Measurements from ENCODE around the gene IL15. TPM values are rescaled to one million over a fixed set of nuclear protein-coding genes. Genes with fewer than 3 reads are reported as not detected.

Gene IL15
- total RNA-seq, 2 experiments from 2014 or later = 0.87 to 0.91 TPM

- Mint-ChIP-seq H3K27ac (no peak overlapping the region), H3K27me3 (ENCODE audit: low read depth) (peaks cover 21% of the 10 kb centered on the region), H3K9me3 (ENCODE audit: insufficient read depth) (no peaks in the 10 kb centered on the region), H3K4me3 (peak overlapping the region; percentile 87), H3K36me3 (ENCODE audit: low read depth) (no peaks in the 10 kb centered on the region), H3K4me1 (ENCODE audit: low read depth) (peaks cover 18% of the 10 kb centered on the region)
- CTCF ChIA-PET = no interaction called here
- ATAC-seq = no peak
- no peak for DNase-seq
- POLR2A ChIA-PET = no interaction called here
These were observed 674 bp upstream of the IL15 start for GRCh38 chr4:141635736-141636081.

GRCh38 chr4:141636771-141637460 is 533 bp downstream of the IL15 start:
- ATAC-seq (peak; percentile 78), DNase-seq (no peak)
- ChIA-PET POLR2A (no interaction called here), CTCF (no interaction called here)
- H3K4me3 Mint-ChIP-seq = peak overlapping the region; percentile 87
- H3K4me1 Mint-ChIP-seq (ENCODE audit: low read depth) = peaks cover 18% of the 10 kb centered on the region
- no peaks in the 10 kb centered on the region for H3K9me3 Mint-ChIP-seq (ENCODE audit: insufficient read depth)
- peak overlapping the region; percentile 71 for H3K27ac Mint-ChIP-seq
- no peaks in the 10 kb centered on the region for H3K36me3 Mint-ChIP-seq (ENCODE audit: low read depth)
- peaks cover 21% of the 10 kb centered on the region for H3K27me3 Mint-ChIP-seq (ENCODE audit: low read depth)

GRCh38 chr4:141637565-141637964 is 1.2 kb downstream of the IL15 start:
- ChIA-PET POLR2A (no interaction called here), CTCF (no interaction called here)
- Mint-ChIP-seq H3K4me1 (ENCODE audit: low read depth) (peaks cover 18% of the 10 kb centered on the region), H3K27me3 (ENCODE audit: low read depth) (peaks cover 21% of the 10 kb centered on the region), H3K27ac (no peak overlapping the region), H3K9me3 (ENCODE audit: insufficient read depth) (no peaks in the 10 kb centered on the region), H3K36me3 (ENCODE audit: low read depth) (no peaks in the 10 kb centered on the region), H3K4me3 (peak overlapping the region; percentile 87)
- DNase-seq (no peak), ATAC-seq (no peak)

GRCh38 chr4:141638230-141638629 is 1.8 kb downstream of the IL15 start:
- H3K27me3 Mint-ChIP-seq (ENCODE audit: low read depth) = peaks cover 21% of the 10 kb centered on the region
- no peak overlapping the region for H3K27ac Mint-ChIP-seq
- ChIA-PET CTCF (no interaction called here), POLR2A (interaction anchor here (0.6 kb wide), 1 partner anchor 153 kb away, joined by 4 read pairs; no protein-coding TSS in a partner anchor)
- ATAC-seq = no peak
- no peaks in the 10 kb centered on the region for H3K9me3 Mint-ChIP-seq (ENCODE audit: insufficient read depth)
- DNase-seq = no peak
- peaks cover 18% of the 10 kb centered on the region for H3K4me1 Mint-ChIP-seq (ENCODE audit: low read depth)
- H3K4me3 Mint-ChIP-seq = no peak overlapping the region
- H3K36me3 Mint-ChIP-seq (ENCODE audit: low read depth) = no peaks in the 10 kb centered on the region

GRCh38 chr4:141640696-141641095 is 4.3 kb downstream of the IL15 start:
- ChIA-PET CTCF (no interaction called here), POLR2A (no interaction called here)
- no peak overlapping the region for H3K27ac Mint-ChIP-seq
- H3K9me3 Mint-ChIP-seq (ENCODE audit: insufficient read depth) = no peaks in the 10 kb centered on the region
- H3K36me3 Mint-ChIP-seq (ENCODE audit: low read depth) = no peaks in the 10 kb centered on the region
- no peak overlapping the region for H3K4me3 Mint-ChIP-seq
- H3K27me3 Mint-ChIP-seq (ENCODE audit: low read depth) = peaks cover 14% of the 10 kb centered on the region
- no peak for ATAC-seq
- peaks cover 17% of the 10 kb centered on the region for H3K4me1 Mint-ChIP-seq (ENCODE audit: low read depth)
- no peak for DNase-seq

GRCh38 chr4:141642063-141642462 is 5.7 kb downstream of the IL15 start:
- CTCF ChIA-PET = no interaction called here
- H3K27me3 Mint-ChIP-seq (ENCODE audit: low read depth) = peaks cover 12% of the 10 kb centered on the region
- DNase-seq = no peak
- peaks cover 9% of the 10 kb centered on the region for H3K4me1 Mint-ChIP-seq (ENCODE audit: low read depth)
- POLR2A ChIA-PET = no interaction called here
- H3K27ac Mint-ChIP-seq = no peak overlapping the region
- H3K4me3 Mint-ChIP-seq = no peak overlapping the region
- ATAC-seq = no peak
- H3K9me3 Mint-ChIP-seq (ENCODE audit: insufficient read depth) = no peaks in the 10 kb centered on the region
- H3K36me3 Mint-ChIP-seq (ENCODE audit: low read depth) = no peaks in the 10 kb centered on the region

GRCh38 chr4:141642711-141643110 is 6.3 kb downstream of the IL15 start:
- POLR2A ChIA-PET = no interaction called here
- no peak for ATAC-seq

GRCh38 chr4:141643557-141643956 is 7.2 kb downstream of the IL15 start:
- Mint-ChIP-seq H3K27ac (no peak overlapping the region), H3K4me3 (no peak overlapping the region), H3K9me3 (ENCODE audit: insufficient read depth) (no peaks in the 10 kb centered on the region), H3K4me1 (ENCODE audit: low read depth) (peaks cover 3% of the 10 kb centered on the region), H3K36me3 (ENCODE audit: low read depth) (no peaks in the 10 kb centered on the region), H3K27me3 (ENCODE audit: low read depth) (peaks cover 4% of the 10 kb centered on the region)
- ChIA-PET CTCF (interaction anchor here (0.7 kb wide), 1 partner anchor 11 kb away, joined by 3 read pairs; no protein-coding TSS in a partner anchor), POLR2A (no interaction called here)
- ATAC-seq = no peak
- DNase-seq = no peak

More at GRCh38 chr4:141642711-141643110, 6.3 kb downstream of the IL15 start:
- no peaks in the 10 kb centered on the region for H3K9me3 Mint-ChIP-seq (ENCODE audit: insufficient read depth)
- peaks cover 4% of the 10 kb centered on the region for H3K4me1 Mint-ChIP-seq (ENCODE audit: low read depth)
- H3K4me3 Mint-ChIP-seq = no peak overlapping the region
- H3K36me3 Mint-ChIP-seq (ENCODE audit: low read depth) = no peaks in the 10 kb centered on the region
- CTCF ChIA-PET = no interaction called here
- H3K27ac Mint-ChIP-seq = no peak overlapping the region
- H3K27me3 Mint-ChIP-seq (ENCODE audit: low read depth) = peaks cover 12% of the 10 kb centered on the region
- DNase-seq = no peak

- POLR2A ChIA-PET = no interaction called here
- Mint-ChIP-seq H3K4me1 (ENCODE audit: low read depth) (no peaks in the 10 kb centered on the region), H3K27ac (no peak overlapping the region), H3K36me3 (ENCODE audit: low read depth) (no peaks in the 10 kb centered on the region), H3K27me3 (ENCODE audit: low read depth) (no peaks in the 10 kb centered on the region), H3K4me3 (no peak overlapping the region), H3K9me3 (ENCODE audit: insufficient read depth) (no peaks in the 10 kb centered on the region)
- no peak for ATAC-seq
- DNase-seq = no peak
- CTCF ChIA-PET = no interaction called here
These were observed 9.4 kb downstream of the IL15 start for GRCh38 chr4:141645611-141646340.

GRCh38 chr4:141646969-141647368 is 10.6 kb downstream of the IL15 start:
- Mint-ChIP-seq H3K27ac (no peak overlapping the region), H3K36me3 (ENCODE audit: low read depth) (no peaks in the 10 kb centered on the region), H3K9me3 (ENCODE audit: insufficient read depth) (no peaks in the 10 kb centered on the region), H3K4me3 (no peak overlapping the region), H3K27me3 (ENCODE audit: low read depth) (no peaks in the 10 kb centered on the region), H3K4me1 (ENCODE audit: low read depth) (no peaks in the 10 kb centered on the region)
- ChIA-PET CTCF (no interaction called here), POLR2A (no interaction called here)
- ATAC-seq (no peak), DNase-seq (no peak)

- ATAC-seq = no peak
- no peaks in the 10 kb centered on the region for H3K4me1 Mint-ChIP-seq (ENCODE audit: low read depth)
- no peak overlapping the region for H3K4me3 Mint-ChIP-seq
- ChIA-PET POLR2A (no interaction called here), CTCF (no interaction called here)
- no peak for DNase-seq
- H3K36me3 Mint-ChIP-seq (ENCODE audit: low read depth) = no peaks in the 10 kb centered on the region
- no peaks in the 10 kb centered on the region for H3K9me3 Mint-ChIP-seq (ENCODE audit: insufficient read depth)
- no peak overlapping the region for H3K27ac Mint-ChIP-seq
- H3K27me3 Mint-ChIP-seq (ENCODE audit: low read depth) = no peaks in the 10 kb centered on the region
These were observed 11.6 kb downstream of the IL15 start for GRCh38 chr4:141647966-141648365.

GRCh38 chr4:141652161-141652778 is 15.9 kb downstream of the IL15 start:
- DNase-seq (no peak), ATAC-seq (no peak)
- Mint-ChIP-seq H3K4me3 (no peak overlapping the region), H3K27me3 (ENCODE audit: low read depth) (no peaks in the 10 kb centered on the region), H3K36me3 (ENCODE audit: low read depth) (no peaks in the 10 kb centered on the region), H3K9me3 (ENCODE audit: insufficient read depth) (no peaks in the 10 kb centered on the region), H3K4me1 (ENCODE audit: low read depth) (no peaks in the 10 kb centered on the region), H3K27ac (no peak overlapping the region)
- ChIA-PET POLR2A (no interaction called here), CTCF (no interaction called here)

Measured in activated CD8-positive, alpha-beta T cell treated with anti-CD3 and anti-CD28 coated beads, Interleukin-2, amount 10 ng/mL, durations not matched to agents 7 days and 5 days (primary cell).